ENCODE measurements around the gene MAML3. TPM values are rescaled to one million over a fixed set of nuclear protein-coding genes. Genes with fewer than 3 reads are reported as not detected.

The MAML3 gene
- total RNA-seq, 1 donor from 2014 or later: 59.4 TPM

DNA sequence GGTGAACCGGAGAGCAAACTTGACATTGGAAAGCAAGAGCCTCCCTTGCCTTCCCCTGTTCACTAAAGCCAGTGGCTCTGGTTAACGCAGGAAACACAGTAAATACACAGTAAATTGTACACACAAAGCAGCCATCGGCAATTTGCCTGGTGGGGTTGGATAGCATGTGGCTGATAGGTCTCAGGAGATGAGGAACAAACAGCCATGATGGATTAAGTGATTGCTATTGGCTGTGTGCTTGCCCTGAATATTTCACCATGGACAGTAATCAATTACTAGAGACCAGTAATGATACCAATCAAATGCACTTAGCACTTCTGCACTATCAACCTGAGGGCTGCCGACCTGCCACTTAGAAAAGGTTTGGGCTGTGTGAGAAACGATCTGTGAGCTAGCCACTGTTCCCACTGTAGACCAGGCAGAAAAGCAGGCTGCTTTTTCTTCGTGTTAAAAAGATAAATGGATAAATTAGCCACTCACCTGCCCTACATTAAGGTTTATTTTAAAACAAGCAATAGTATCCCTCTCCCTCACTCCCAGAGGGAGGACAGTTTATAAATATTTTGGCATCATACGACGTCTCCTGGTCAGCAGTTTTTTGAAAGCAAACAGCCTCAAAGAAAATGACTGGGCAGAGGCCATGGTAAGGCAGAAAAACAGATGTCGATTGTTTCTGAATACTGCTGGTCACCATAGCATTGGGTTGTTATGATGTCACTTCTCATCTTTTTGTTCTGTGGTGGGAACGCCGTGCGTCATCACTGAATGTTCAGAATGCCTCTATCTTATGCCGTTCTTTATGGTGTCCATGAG is 167.1 kb downstream of the MAML3 start:
- Mint-ChIP-seq H3K4me1 (ENCODE audit: low read depth, unreplicated experiment) (peaks cover 44% of the 10 kb centered on the region), H3K27me3 (ENCODE audit: unreplicated experiment) (peaks cover 2% of the 10 kb centered on the region), H3K4me3 (ENCODE audit: unreplicated experiment) (peak overlapping the region; percentile 77), H3K36me3 (ENCODE audit: unreplicated experiment) (no peaks in the 10 kb centered on the region), H3K27ac (ENCODE audit: unreplicated experiment) (peak overlapping the region; percentile 98), H3K9me3 (ENCODE audit: unreplicated experiment) (peaks cover 17% of the 10 kb centered on the region)
- DNase-seq: peak; percentile 56
- TF ChIP-seq, protein P1, sequence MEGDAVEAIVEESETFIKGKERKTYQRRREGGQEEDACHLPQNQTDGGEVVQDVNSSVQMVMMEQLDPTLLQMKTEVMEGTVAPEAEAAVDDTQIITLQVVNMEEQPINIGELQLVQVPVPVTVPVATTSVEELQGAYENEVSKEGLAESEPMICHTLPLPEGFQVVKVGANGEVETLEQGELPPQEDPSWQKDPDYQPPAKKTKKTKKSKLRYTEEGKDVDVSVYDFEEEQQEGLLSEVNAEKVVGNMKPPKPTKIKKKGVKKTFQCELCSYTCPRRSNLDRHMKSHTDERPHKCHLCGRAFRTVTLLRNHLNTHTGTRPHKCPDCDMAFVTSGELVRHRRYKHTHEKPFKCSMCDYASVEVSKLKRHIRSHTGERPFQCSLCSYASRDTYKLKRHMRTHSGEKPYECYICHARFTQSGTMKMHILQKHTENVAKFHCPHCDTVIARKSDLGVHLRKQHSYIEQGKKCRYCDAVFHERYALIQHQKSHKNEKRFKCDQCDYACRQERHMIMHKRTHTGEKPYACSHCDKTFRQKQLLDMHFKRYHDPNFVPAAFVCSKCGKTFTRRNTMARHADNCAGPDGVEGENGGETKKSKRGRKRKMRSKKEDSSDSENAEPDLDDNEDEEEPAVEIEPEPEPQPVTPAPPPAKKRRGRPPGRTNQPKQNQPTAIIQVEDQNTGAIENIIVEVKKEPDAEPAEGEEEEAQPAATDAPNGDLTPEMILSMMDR (IDR thresholded peaks at IDR 0.05; ENCODE audit: partially characterized antibody, unreplicated experiment): no peak

DNA sequence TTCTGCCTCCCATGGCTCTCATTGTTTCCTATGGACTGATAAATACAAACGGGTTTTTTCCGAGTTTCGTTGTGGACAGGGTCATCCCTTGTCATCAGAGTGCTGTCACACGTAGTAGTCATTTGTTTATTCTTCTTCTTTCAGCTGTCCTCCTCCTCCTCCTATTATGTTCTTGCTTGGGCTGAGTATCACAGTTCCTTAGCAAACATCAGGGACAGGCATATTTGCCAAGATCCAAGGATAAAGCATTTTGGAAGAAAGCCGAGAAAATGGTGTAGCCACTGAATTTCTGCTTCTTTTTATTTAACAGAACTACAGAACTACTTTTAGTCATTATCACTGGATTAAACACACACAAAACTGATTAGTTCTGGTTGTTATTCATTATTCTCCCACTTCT is 167.9 kb downstream of the MAML3 start:
- peaks cover 44% of the 10 kb centered on the region for H3K4me1 Mint-ChIP-seq (ENCODE audit: low read depth, unreplicated experiment)
- TF ChIP-seq, protein P1 (IDR thresholded peaks at IDR 0.05; ENCODE audit: partially characterized antibody, unreplicated experiment): no peak
- peak overlapping the region; percentile 98 for H3K27ac Mint-ChIP-seq (ENCODE audit: unreplicated experiment)
- no peaks in the 10 kb centered on the region for H3K36me3 Mint-ChIP-seq (ENCODE audit: unreplicated experiment)
- peaks cover 2% of the 10 kb centered on the region for H3K27me3 Mint-ChIP-seq (ENCODE audit: unreplicated experiment)
- peak overlapping the region; percentile 77 for H3K4me3 Mint-ChIP-seq (ENCODE audit: unreplicated experiment)
- no peak for DNase-seq
- peaks cover 18% of the 10 kb centered on the region for H3K9me3 Mint-ChIP-seq (ENCODE audit: unreplicated experiment)

DNA sequence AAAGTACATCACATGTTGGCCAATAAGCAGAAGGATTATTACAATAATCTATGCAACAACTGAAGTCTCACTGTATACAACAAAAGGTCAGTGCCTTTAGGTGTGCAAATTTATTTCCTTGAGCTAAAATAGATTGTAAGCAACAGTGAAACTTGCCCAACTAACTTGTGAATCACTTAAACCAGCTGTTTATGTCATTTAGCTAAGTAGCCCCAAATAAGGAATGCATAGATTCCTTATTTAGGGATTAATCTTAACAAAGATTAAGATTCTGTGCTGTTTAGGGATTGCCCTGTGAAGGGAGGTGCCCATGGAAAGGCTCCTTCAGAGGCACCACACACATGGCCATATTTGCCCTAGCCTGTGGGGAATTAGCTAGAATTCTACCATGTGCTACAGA is 168.6 kb downstream of the MAML3 start:
- no peak for DNase-seq
- TF ChIP-seq, protein P1 (IDR thresholded peaks at IDR 0.05; ENCODE audit: partially characterized antibody, unreplicated experiment): no peak
- Mint-ChIP-seq H3K27me3 (ENCODE audit: unreplicated experiment) (peaks cover 2% of the 10 kb centered on the region), H3K36me3 (ENCODE audit: unreplicated experiment) (no peaks in the 10 kb centered on the region), H3K4me3 (ENCODE audit: unreplicated experiment) (no peak overlapping the region), H3K9me3 (ENCODE audit: unreplicated experiment) (peaks cover 18% of the 10 kb centered on the region), H3K4me1 (ENCODE audit: low read depth, unreplicated experiment) (peaks cover 44% of the 10 kb centered on the region), H3K27ac (ENCODE audit: unreplicated experiment) (peak overlapping the region; percentile 98)

DNA sequence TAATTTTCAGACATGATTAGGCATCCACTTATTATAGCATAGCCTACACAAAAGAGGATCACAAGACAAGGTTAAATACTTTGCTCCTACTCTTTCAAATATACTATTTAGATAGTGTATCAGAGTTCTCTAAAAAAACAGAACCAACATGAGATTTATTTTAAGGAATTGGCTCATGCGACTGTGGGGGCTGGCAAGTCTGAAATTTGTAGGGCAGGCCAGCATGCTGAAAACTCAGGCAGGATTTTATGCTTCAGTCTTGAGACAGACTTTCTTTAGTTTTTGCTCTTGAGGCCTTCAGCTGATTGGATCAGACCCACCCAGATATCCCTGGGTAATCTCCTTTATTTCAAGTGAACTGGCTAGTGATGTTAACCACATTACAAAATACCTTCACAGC is 169.5 kb downstream of the MAML3 start:
- no peak overlapping the region for H3K27ac Mint-ChIP-seq (ENCODE audit: unreplicated experiment)
- peaks cover 17% of the 10 kb centered on the region for H3K9me3 Mint-ChIP-seq (ENCODE audit: unreplicated experiment)
- no peaks in the 10 kb centered on the region for H3K36me3 Mint-ChIP-seq (ENCODE audit: unreplicated experiment)
- no peak overlapping the region for H3K4me3 Mint-ChIP-seq (ENCODE audit: unreplicated experiment)
- no peak for DNase-seq
- TF ChIP-seq, protein P1 (IDR thresholded peaks at IDR 0.05; ENCODE audit: partially characterized antibody, unreplicated experiment): no peak
- peaks cover 41% of the 10 kb centered on the region for H3K4me1 Mint-ChIP-seq (ENCODE audit: low read depth, unreplicated experiment)
- peaks cover 2% of the 10 kb centered on the region for H3K27me3 Mint-ChIP-seq (ENCODE audit: unreplicated experiment)

DNA sequence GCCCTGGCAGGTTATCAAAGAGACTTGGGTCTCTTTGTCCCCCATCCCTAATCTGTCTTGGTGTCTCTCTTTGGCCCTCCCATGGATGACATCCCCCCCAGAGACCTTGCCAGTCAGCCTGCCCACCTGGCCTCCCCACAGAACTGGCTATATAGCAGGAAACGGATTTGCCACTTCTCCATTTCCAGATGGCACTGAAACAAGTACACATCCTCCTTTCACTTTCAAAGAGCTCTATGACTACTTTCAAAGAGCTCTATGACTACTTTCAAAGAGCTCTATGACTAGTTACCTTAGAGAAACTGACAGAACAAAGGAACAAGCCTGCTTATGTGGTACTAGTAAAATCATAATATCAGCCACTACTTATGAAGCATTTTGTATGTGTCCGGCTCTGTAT is 175.3 kb downstream of the MAML3 start:
- Mint-ChIP-seq H3K4me3 (ENCODE audit: unreplicated experiment) (no peak overlapping the region), H3K9me3 (ENCODE audit: unreplicated experiment) (peaks cover 9% of the 10 kb centered on the region), H3K4me1 (ENCODE audit: low read depth, unreplicated experiment) (peaks cover 18% of the 10 kb centered on the region), H3K27me3 (ENCODE audit: unreplicated experiment) (peaks cover 9% of the 10 kb centered on the region), H3K27ac (ENCODE audit: unreplicated experiment) (no peak overlapping the region), H3K36me3 (ENCODE audit: unreplicated experiment) (no peaks in the 10 kb centered on the region)
- TF ChIP-seq, protein P1 (IDR thresholded peaks at IDR 0.05; ENCODE audit: partially characterized antibody, unreplicated experiment): no peak
- no peak for DNase-seq
